Suprapubic skin (tissue), 4 donors: ENCODE results near the gene BMP2K. TPM values are rescaled to one million over a fixed set of nuclear protein-coding genes. Genes with fewer than 3 reads are reported as not detected.

Experiments used
- DNase-seq, 2 donors: peaks; one replicate each; pipeline ENCODE4 v3.0.0-alpha.2; 2019; ENCODE audit warnings: low spot score in 2 of 2
- H3K27ac ChIP-seq: fragments of 200-600 bp; sonication (generic); one replicate; pipeline ENCODE4 v1.5.1; 2019
- H3K27me3 ChIP-seq: fragments of 200-600 bp; sonication (generic); one replicate; pipeline ENCODE4 v1.5.1; 2019
- H3K36me3 ChIP-seq: fragments of 200-600 bp; sonication (generic); one replicate; pipeline ENCODE4 v1.5.1; 2019
- H3K4me1 ChIP-seq: fragments of 200-600 bp; sonication (generic); one replicate; pipeline ENCODE4 v1.5.1; 2019
- H3K4me3 ChIP-seq: fragments of 200-600 bp; sonication (generic); one replicate; pipeline ENCODE4 v1.5.1; 2019; ENCODE audit warnings: mild to moderate bottlenecking
- H3K9me3 ChIP-seq: fragments of 200-600 bp; sonication (generic); one replicate; pipeline ENCODE4 v1.5.1; 2019
- EP300 ChIP-seq: sonication (generic); formaldehyde crosslinking; IDR thresholded peaks from one replicate; pipeline ENCODE4 v1.6.1; 2017; ENCODE audit warnings: antibody characterized with exemption
- POLR2A ChIP-seq, 2 donors: fragments of 450-650 bp; IDR thresholded peaks; one replicate each; pipeline ENCODE4 v1.6.1; 2017; ENCODE audit warnings: antibody characterized with exemption in 2 of 2, mild to moderate bottlenecking in 2 of 2, moderate library complexity in 2 of 2
- POLR2AphosphoS5 ChIP-seq, 3 donors: sonication (generic); formaldehyde crosslinking; IDR thresholded peaks; one replicate each; pipeline ENCODE4 v1.6.1; 2017; ENCODE audit warnings: antibody characterized with exemption in 3 of 3
- WGBS: methylation state at CpG from one replicate; pipeline ENCODE4 v1.1.5; 2018; 5-methylcytosine and 5-hydroxymethylcytosine counted together
- total RNA-seq, 4 donors: library from RNA; depleted of rRNA; stranded (reverse); fragments of >200 nt; gene quantifications; one replicate each; pipeline ENCODE4 v1.1.0, GENCODE V29; 2016
- TF ChIP-seq, protein P1 (sequence below), 2 donors: fragments of 200-600 bp in 1 of 2; fragments of 450-650 bp in 1 of 2; sonication (generic) in 1 of 2; IDR thresholded peaks; one replicate each; pipeline ENCODE4 v1.5.1; 2016 to 2019; ENCODE audit warnings: antibody characterized with exemption in 2 of 2, mild to moderate bottlenecking in 1 of 2, moderate library complexity in 1 of 2

Gene BMP2K
- total RNA-seq, 4 donors from 2014 or later, result 29.7 to 79.1 (median 34.2) TPM

DNA sequence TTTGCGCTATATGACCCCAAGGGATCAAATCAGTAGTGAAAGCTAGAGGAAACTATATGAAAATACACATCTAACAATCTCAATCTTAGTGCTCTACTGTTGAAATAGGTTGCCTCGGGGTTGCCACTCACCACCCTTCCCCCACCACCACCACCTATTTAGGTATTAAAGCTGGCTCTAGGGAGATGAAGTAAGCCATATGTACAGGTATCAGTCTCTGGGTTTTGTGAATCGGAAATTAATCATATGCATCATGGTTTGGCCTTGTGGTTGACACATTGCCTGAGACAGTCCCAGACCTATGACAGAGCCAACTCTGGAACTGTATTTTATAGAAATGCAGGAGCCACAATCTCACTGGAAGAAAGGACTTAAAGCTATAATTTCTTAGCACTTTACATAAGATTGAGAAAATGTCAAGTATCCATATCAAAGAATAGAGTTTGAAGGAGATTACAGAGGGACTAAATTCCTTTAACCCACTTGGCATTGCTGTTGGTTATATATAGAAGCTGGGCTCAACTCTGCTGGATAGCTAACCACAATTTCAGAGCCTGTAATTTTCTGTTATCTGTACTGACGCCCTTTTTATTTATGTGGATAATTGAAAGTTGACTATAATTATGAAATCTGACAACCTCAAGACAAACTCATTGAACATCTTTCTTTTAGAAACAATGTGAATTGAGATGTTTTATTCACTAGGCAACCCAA, 26.7 kb upstream of the BMP2K start:
- 86% methylated on average over 4 of the region's 4 CpGs for WGBS
- Histone ChIP-seq H3K27me3 (no peaks in the 10 kb centered on the region), H3K36me3 (no peaks in the 10 kb centered on the region), H3K4me3 (no peak overlapping the region), H3K27ac (no peak overlapping the region), H3K9me3 (no peaks in the 10 kb centered on the region), H3K4me1 (no peaks in the 10 kb centered on the region)
- TF ChIP-seq POLR2A (IDR thresholded peaks at IDR 0.05) (no peak), EP300 (no peak), POLR2AphosphoS5 (IDR thresholded peaks at IDR 0.05) (no peak)
- TF ChIP-seq, protein P1, sequence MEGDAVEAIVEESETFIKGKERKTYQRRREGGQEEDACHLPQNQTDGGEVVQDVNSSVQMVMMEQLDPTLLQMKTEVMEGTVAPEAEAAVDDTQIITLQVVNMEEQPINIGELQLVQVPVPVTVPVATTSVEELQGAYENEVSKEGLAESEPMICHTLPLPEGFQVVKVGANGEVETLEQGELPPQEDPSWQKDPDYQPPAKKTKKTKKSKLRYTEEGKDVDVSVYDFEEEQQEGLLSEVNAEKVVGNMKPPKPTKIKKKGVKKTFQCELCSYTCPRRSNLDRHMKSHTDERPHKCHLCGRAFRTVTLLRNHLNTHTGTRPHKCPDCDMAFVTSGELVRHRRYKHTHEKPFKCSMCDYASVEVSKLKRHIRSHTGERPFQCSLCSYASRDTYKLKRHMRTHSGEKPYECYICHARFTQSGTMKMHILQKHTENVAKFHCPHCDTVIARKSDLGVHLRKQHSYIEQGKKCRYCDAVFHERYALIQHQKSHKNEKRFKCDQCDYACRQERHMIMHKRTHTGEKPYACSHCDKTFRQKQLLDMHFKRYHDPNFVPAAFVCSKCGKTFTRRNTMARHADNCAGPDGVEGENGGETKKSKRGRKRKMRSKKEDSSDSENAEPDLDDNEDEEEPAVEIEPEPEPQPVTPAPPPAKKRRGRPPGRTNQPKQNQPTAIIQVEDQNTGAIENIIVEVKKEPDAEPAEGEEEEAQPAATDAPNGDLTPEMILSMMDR (IDR thresholded peaks at IDR 0.05), result no peak
- DNase-seq, result no peak

DNA sequence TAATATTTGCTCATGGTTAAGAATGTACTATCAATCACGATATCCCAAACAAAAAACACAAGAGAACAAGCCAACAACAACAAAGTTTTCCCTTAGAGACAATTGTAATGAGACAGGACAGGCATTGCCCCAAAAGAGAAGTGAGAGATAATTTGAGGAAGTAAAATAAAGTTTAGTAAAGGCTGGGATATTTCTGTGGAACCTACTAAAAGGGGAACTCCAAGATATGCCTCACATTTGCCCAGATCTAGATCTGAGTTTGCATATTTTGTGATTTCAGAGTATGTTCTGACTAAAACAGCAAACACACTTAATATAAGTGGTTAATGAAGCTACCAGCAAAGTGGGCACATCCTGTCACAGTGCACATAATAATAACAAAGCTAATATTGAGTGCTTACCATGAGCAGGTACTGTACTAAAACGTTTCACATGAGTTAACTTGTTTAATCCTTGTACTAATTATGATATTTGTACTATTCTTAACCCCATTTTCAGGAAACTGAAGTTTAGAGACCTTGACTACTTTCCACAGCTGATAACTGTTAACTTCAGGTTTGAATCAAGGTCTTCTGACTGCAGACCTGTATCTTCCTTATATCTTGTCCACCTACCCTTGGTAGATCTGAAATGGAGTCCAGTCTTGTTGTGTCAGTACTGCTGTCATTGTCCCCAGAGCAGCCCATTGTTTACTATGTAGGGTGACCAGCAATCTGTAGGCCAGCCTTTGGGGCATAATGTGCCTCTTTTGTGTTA, 26.0 kb upstream of the BMP2K start:
- Histone ChIP-seq H3K4me3 (no peak overlapping the region), H3K36me3 (no peaks in the 10 kb centered on the region), H3K4me1 (no peaks in the 10 kb centered on the region), H3K27me3 (no peaks in the 10 kb centered on the region), H3K27ac (no peak overlapping the region), H3K9me3 (no peaks in the 10 kb centered on the region)
- TF ChIP-seq EP300, result no peak
- WGBS, result 45% methylated on average over 2 of the region's 2 CpGs
- DNase-seq, result no peak

DNA sequence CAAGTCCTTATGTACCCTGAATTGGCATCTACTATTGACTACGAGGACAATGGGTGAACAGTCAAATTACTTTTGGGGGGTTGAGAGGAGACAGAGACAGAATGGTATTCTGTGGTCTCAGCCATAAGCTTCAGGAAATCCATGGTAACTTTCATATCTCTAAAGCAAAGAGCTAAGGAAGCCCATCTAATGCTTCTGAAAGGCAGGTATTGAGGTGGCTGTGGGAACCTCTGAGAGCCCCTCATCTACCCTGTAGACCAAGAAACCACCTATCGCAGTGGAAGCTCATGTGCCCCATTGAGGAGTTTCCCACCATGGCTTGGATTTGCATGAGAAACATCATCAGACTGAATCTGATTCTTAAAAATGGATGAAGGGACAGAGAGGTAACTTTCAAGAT, 23.1 kb upstream of the BMP2K start:
- Histone ChIP-seq H3K9me3 (no peaks in the 10 kb centered on the region), H3K36me3 (no peaks in the 10 kb centered on the region), H3K27me3 (no peaks in the 10 kb centered on the region), H3K4me3 (no peak overlapping the region), H3K4me1 (no peaks in the 10 kb centered on the region), H3K27ac (no peak overlapping the region)
- WGBS, result 90% methylated on average over 2 of the region's 2 CpGs
- TF ChIP-seq, protein P1 (IDR thresholded peaks at IDR 0.05), result no peak
- TF ChIP-seq POLR2A (IDR thresholded peaks at IDR 0.05) (no peak), POLR2AphosphoS5 (IDR thresholded peaks at IDR 0.05) (no peak), EP300 (no peak)
- DNase-seq, result no peak

DNA sequence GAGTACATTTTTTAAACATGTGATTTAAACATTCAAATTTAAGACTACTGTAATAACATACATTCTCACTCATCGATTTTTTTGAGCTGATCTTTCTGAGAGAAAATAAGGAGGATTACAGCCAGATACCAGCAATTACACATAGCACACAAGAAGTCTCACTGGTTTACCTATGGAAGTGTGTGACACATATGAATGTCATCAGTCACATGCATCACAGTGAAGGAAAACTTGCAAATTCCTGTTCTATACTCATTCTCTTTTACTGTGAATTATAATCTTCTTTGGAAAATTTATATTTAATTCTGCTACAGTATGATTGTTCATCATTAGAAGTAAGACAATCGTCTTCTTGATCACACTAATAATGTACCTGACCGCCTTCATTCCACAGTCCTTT, 21.3 kb upstream of the BMP2K start:
- Histone ChIP-seq H3K4me3 (no peak overlapping the region), H3K9me3 (no peaks in the 10 kb centered on the region), H3K27me3 (no peaks in the 10 kb centered on the region), H3K4me1 (no peaks in the 10 kb centered on the region), H3K27ac (no peak overlapping the region), H3K36me3 (no peaks in the 10 kb centered on the region)
- DNase-seq, result no peak
- TF ChIP-seq POLR2AphosphoS5 (IDR thresholded peaks at IDR 0.05), result no peak
- TF ChIP-seq, protein P1 (IDR thresholded peaks at IDR 0.05), result no peak
- no peak for TF ChIP-seq EP300
- no peak for TF ChIP-seq POLR2A (IDR thresholded peaks at IDR 0.05)
- WGBS, result 89% methylated on average over 3 of the region's 3 CpGs

DNA sequence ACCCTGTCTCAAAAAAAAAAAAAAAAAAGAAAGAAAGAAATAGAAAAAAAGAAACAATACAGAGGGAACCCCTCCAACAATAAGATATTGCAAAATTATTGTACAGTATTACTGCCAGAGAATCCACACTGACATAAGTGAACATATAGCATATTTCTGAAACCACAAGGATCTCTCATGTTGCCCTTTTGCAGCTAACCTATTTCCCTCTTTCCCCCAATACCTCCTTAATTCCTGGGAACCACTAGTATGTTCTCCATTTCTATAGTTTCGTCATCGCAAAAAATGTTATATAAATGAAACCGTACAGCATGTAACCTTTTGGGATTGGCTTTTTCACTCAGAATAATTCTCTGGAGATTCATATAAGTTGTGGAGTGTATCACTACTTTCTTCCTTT, 20.0 kb upstream of the BMP2K start:
- no peaks in the 10 kb centered on the region for H3K9me3 ChIP-seq
- no peak for DNase-seq
- H3K4me3 ChIP-seq, result no peak overlapping the region
- TF ChIP-seq POLR2AphosphoS5 (IDR thresholded peaks at IDR 0.05) (no peak), POLR2A (IDR thresholded peaks at IDR 0.05) (no peak), EP300 (no peak)
- TF ChIP-seq, protein P1 (IDR thresholded peaks at IDR 0.05), result no peak
- no peaks in the 10 kb centered on the region for H3K27me3 ChIP-seq
- H3K4me1 ChIP-seq, result no peaks in the 10 kb centered on the region
- no peak overlapping the region for H3K27ac ChIP-seq
- no peaks in the 10 kb centered on the region for H3K36me3 ChIP-seq
- WGBS, result 93% methylated on average over 3 of the region's 3 CpGs
